NT2/D1 (cell line): Measurements from ENCODE around the gene SND1.

ENCODE experiments used
- DNase-seq: peaks from one replicate; pipeline ENCODE4 v3.0.0-alpha.2; 2011; ENCODE audit warnings: low read depth, low spot score
- H3K27me3 ChIP-seq: 2 replicates; pipeline ENCODE4 v1.6.0; 2011; ENCODE audit warnings: mild to moderate bottlenecking; ENCODE audit not compliant: insufficient read length, insufficient read depth
- H3K36me3 ChIP-seq: 2 replicates; pipeline ENCODE4 v1.6.1; 2011; ENCODE audit warnings: mild to moderate bottlenecking, low read length, mixed read lengths; ENCODE audit not compliant: insufficient read depth, insufficient read length
- H3K4me1 ChIP-seq: 2 replicates; pipeline ENCODE4 v1.5.1; 2011; ENCODE audit not compliant: insufficient read depth, insufficient read length
- H3K4me3 ChIP-seq: 2 replicates; pipeline ENCODE4 v1.5.1; 2011; ENCODE audit warnings: low read depth; ENCODE audit not compliant: insufficient read length
- H3K9ac ChIP-seq: 2 replicates; pipeline ENCODE4 v1.6.0; 2011; ENCODE audit warnings: low read depth; ENCODE audit not compliant: insufficient read length
- H3K9me3 ChIP-seq: 2 replicates; pipeline ENCODE4 v1.5.1; 2011; ENCODE audit warnings: mild to moderate bottlenecking, low read length; ENCODE audit not compliant: insufficient read depth
- SUZ12 ChIP-seq: IDR thresholded peaks from 2 replicates; pipeline ENCODE4 v1.6.1; 2011; ENCODE audit not compliant: insufficient read length, insufficient read depth; ENCODE audit errors: extremely low read depth
- YY1 ChIP-seq: IDR thresholded peaks from 2 replicates; pipeline ENCODE4 v1.6.1; 2011; ENCODE audit not compliant: insufficient read length, insufficient read depth
- ZNF274 ChIP-seq: IDR thresholded peaks from 2 replicates; pipeline ENCODE4 v1.6.1; 2011; ENCODE audit warnings: mild to moderate bottlenecking, low read depth, low read length

SND1 gene

GRCh38 chr7:127690337-127690736, 38.3 kb downstream of the SND1 start:
- no peak for DNase-seq
- H3K36me3 ChIP-seq = peaks cover 78% of the 10 kb centered on the region

GRCh38 chr7:127690806-127691205, 38.8 kb downstream of the SND1 start:
- H3K4me1 ChIP-seq = no peaks in the 10 kb centered on the region
- no peak overlapping the region for H3K4me3 ChIP-seq
- H3K27me3 ChIP-seq = no peaks in the 10 kb centered on the region
- no peak for TF ChIP-seq SUZ12
- no peak for TF ChIP-seq YY1
- no peak for TF ChIP-seq ZNF274
- no peaks in the 10 kb centered on the region for H3K9me3 ChIP-seq
- DNase-seq = no peak
- peaks cover 78% of the 10 kb centered on the region for H3K36me3 ChIP-seq
- no peak overlapping the region for H3K9ac ChIP-seq

More at GRCh38 chr7:127690337-127690736, 38.3 kb downstream of the SND1 start:
- H3K9me3 ChIP-seq = no peaks in the 10 kb centered on the region
- H3K4me3 ChIP-seq = no peak overlapping the region
- no peaks in the 10 kb centered on the region for H3K27me3 ChIP-seq
- no peak for TF ChIP-seq YY1
- no peak for TF ChIP-seq SUZ12
- no peak for TF ChIP-seq ZNF274
- no peaks in the 10 kb centered on the region for H3K4me1 ChIP-seq
- no peak overlapping the region for H3K9ac ChIP-seq

- Histone ChIP-seq H3K36me3 (peaks cover 81% of the 10 kb centered on the region), H3K4me1 (no peaks in the 10 kb centered on the region)
- DNase-seq = no peak
These were observed 40.2 kb downstream of the SND1 start for GRCh38 chr7:127692200-127692599.

GRCh38 chr7:127699853-127700252, 47.9 kb downstream of the SND1 start:
- DNase-seq = no peak
- Histone ChIP-seq H3K9ac (no peak overlapping the region), H3K36me3 (peaks cover 93% of the 10 kb centered on the region), H3K4me1 (no peaks in the 10 kb centered on the region), H3K4me3 (no peak overlapping the region), H3K27me3 (no peaks in the 10 kb centered on the region), H3K9me3 (no peaks in the 10 kb centered on the region)
- TF ChIP-seq SUZ12 = no peak
- no peak for TF ChIP-seq ZNF274
- TF ChIP-seq YY1 = no peak

More at GRCh38 chr7:127692200-127692599, 40.2 kb downstream of the SND1 start:
- TF ChIP-seq YY1 (no peak), ZNF274 (no peak), SUZ12 (no peak)
- no peak overlapping the region for H3K4me3 ChIP-seq
- H3K27me3 ChIP-seq = no peaks in the 10 kb centered on the region
- H3K9ac ChIP-seq = no peak overlapping the region
- H3K9me3 ChIP-seq = no peaks in the 10 kb centered on the region

GRCh38 chr7:127702052-127702652, 50.2 kb downstream of the SND1 start:
- no peaks in the 10 kb centered on the region for H3K27me3 ChIP-seq
- no peaks in the 10 kb centered on the region for H3K4me1 ChIP-seq
- H3K9me3 ChIP-seq = no peaks in the 10 kb centered on the region
- no peak overlapping the region for H3K9ac ChIP-seq
- peaks cover 91% of the 10 kb centered on the region for H3K36me3 ChIP-seq
- no peak for TF ChIP-seq YY1
- no peak overlapping the region for H3K4me3 ChIP-seq
- DNase-seq = no peak

GRCh38 chr7:127702938-127703337, 50.9 kb downstream of the SND1 start:
- TF ChIP-seq SUZ12 = no peak
- no peak for TF ChIP-seq ZNF274
- TF ChIP-seq YY1 = no peak
- H3K4me3 ChIP-seq = no peak overlapping the region
- no peaks in the 10 kb centered on the region for H3K27me3 ChIP-seq
- H3K9me3 ChIP-seq = no peaks in the 10 kb centered on the region
- DNase-seq = no peak
- H3K4me1 ChIP-seq = no peaks in the 10 kb centered on the region
- H3K36me3 ChIP-seq = peaks cover 90% of the 10 kb centered on the region
- H3K9ac ChIP-seq = no peak overlapping the region

GRCh38 chr7:127704211-127704610, 52.2 kb downstream of the SND1 start:
- Histone ChIP-seq H3K9ac (no peak overlapping the region), H3K27me3 (no peaks in the 10 kb centered on the region), H3K9me3 (no peaks in the 10 kb centered on the region), H3K4me3 (no peak overlapping the region), H3K4me1 (no peaks in the 10 kb centered on the region), H3K36me3 (peaks cover 89% of the 10 kb centered on the region)
- TF ChIP-seq SUZ12 = no peak
- DNase-seq = no peak

GRCh38 chr7:127705461-127705959, 53.5 kb downstream of the SND1 start:
- no peaks in the 10 kb centered on the region for H3K27me3 ChIP-seq
- TF ChIP-seq YY1 = no peak
- TF ChIP-seq SUZ12 = no peak
- TF ChIP-seq ZNF274 = no peak
- peaks cover 88% of the 10 kb centered on the region for H3K36me3 ChIP-seq

More at GRCh38 chr7:127705461-127705959, 53.5 kb downstream of the SND1 start:
- Histone ChIP-seq H3K9ac (no peak overlapping the region), H3K4me3 (no peak overlapping the region), H3K4me1 (no peaks in the 10 kb centered on the region), H3K9me3 (peaks cover 5% of the 10 kb centered on the region; the same call in 1 of the 2 replicates)
- DNase-seq = no peak
